Endometrial microvascular endothelial cells (primary cell): ENCODE data around the gene MPP2. TPM values are rescaled to one million over a fixed set of nuclear protein-coding genes. Genes with fewer than 3 reads are reported as not detected.
"Not testable (repeated sequence)": the region's sequence is repeated elsewhere in the genome, so short reads cannot be mapped to it uniquely, and the experiment has no call there.

ENCODE experiments used
- in situ Hi-C: cut with HindIII; loops from 2 replicates; pipeline ENCODE4 v1.10.0; 2017; ENCODE audit warnings: low sequenced_read_pairs, low pct_unique_long_range_greater_than_20kb; ENCODE audit errors: inconsistent ontology term
- total RNA-seq: library from RNA; depleted of rRNA; stranded (reverse); fragments of >200 nt; gene quantifications from one replicate; pipeline ENCODE4 v1.2.3, GENCODE V29; 2015; ENCODE audit errors: inconsistent ontology term

Gene MPP2
- total RNA-seq, 1 donor from 2014 or later = 0.56 TPM

- in situ Hi-C loops = no loop called here
Observed at GRCh38 chr17:43932357-43932756, 25.0 kb upstream of the MPP2 start.

- in situ Hi-C loops = no loop called here
Observed at GRCh38 chr17:43931062-43931571, 23.8 kb upstream of the MPP2 start.

- in situ Hi-C loops = no loop called here
Observed at GRCh38 chr17:43928609-43929008, 21.3 kb upstream of the MPP2 start.

- in situ Hi-C loops = not testable (repeated sequence)
Observed at GRCh38 chr17:43927929-43928328, 20.6 kb upstream of the MPP2 start.

GRCh38 chr17:43927060-43927864 is 19.9 kb upstream of the MPP2 start:
- in situ Hi-C loops = no loop called here

GRCh38 chr17:43924558-43924957 is 17.2 kb upstream of the MPP2 start:
- in situ Hi-C loops = no loop called here

- in situ Hi-C loops = no loop called here
Observed at GRCh38 chr17:43920500-43921095, 13.3 kb upstream of the MPP2 start.

GRCh38 chr17:43918026-43918389 is 10.7 kb upstream of the MPP2 start:
- in situ Hi-C loops = no loop called here

GRCh38 chr17:43917348-43918025 is 10.2 kb upstream of the MPP2 start:
- in situ Hi-C loops = no loop called here

GRCh38 chr17:43917016-43917347 is 9.6 kb upstream of the MPP2 start:
- in situ Hi-C loops = no loop called here

GRCh38 chr17:43916385-43916784 is 9.0 kb upstream of the MPP2 start:
- in situ Hi-C loops = no loop called here

- in situ Hi-C loops = no loop called here
Observed at GRCh38 chr17:43915559-43915958, 8.2 kb upstream of the MPP2 start.

GRCh38 chr17:43914451-43914850 is 7.1 kb upstream of the MPP2 start:
- in situ Hi-C loops = no loop called here

- in situ Hi-C loops = no loop called here
Observed at GRCh38 chr17:43913584-43913983, 6.2 kb upstream of the MPP2 start.

GRCh38 chr17:43912635-43913304 is 5.4 kb upstream of the MPP2 start:
- in situ Hi-C loops = no loop called here

GRCh38 chr17:43911904-43912303 is 4.6 kb upstream of the MPP2 start:
- in situ Hi-C loops = no loop called here

- in situ Hi-C loops = no loop called here
Observed at GRCh38 chr17:43909537-43910231, 2.3 kb upstream of the MPP2 start.

- in situ Hi-C loops = no loop called here
Observed at GRCh38 chr17:43907998-43908721, 824 bp upstream of the MPP2 start.
